Measurements from ENCODE around the gene ECPAS. TPM values are rescaled to one million over a fixed set of nuclear protein-coding genes. Genes with fewer than 3 reads are reported as not detected.

ECPAS gene, protein sequence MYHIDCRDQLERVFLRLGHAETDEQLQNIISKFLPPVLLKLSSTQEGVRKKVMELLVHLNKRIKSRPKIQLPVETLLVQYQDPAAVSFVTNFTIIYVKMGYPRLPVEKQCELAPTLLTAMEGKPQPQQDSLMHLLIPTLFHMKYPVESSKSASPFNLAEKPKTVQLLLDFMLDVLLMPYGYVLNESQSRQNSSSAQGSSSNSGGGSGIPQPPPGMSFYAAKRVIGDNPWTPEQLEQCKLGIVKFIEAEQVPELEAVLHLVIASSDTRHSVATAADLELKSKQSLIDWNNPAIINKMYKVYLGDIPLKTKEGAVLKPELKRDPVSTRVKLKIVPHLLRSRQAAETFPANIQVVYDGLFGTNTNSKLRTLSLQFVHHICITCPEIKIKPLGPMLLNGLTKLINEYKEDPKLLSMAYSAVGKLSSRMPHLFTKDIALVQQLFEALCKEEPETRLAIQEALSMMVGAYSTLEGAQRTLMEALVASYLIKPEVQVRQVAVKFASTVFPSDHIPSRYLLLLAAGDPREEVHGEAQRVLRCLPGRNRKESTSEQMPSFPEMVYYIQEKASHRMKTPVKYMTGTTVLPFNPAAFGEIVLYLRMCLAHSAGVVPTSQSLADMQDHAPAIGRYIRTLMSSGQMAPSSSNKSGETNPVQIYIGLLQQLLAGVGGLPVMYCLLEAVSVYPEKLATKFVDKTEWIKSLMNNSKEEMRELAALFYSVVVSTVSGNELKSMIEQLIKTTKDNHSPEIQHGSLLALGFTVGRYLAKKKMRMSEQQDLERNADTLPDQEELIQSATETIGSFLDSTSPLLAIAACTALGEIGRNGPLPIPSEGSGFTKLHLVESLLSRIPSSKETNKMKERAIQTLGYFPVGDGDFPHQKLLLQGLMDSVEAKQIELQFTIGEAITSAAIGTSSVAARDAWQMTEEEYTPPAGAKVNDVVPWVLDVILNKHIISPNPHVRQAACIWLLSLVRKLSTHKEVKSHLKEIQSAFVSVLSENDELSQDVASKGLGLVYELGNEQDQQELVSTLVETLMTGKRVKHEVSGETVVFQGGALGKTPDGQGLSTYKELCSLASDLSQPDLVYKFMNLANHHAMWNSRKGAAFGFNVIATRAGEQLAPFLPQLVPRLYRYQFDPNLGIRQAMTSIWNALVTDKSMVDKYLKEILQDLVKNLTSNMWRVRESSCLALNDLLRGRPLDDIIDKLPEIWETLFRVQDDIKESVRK (N-terminal part only)
- 116 and 117 TPM in 2 replicates for total RNA-seq
- long read RNA-seq, partial matches to known transcripts: 69 of 81 reads
- long read RNA-seq, other reads (novel, unspliced or antisense): 12 of 81 reads

DNA sequence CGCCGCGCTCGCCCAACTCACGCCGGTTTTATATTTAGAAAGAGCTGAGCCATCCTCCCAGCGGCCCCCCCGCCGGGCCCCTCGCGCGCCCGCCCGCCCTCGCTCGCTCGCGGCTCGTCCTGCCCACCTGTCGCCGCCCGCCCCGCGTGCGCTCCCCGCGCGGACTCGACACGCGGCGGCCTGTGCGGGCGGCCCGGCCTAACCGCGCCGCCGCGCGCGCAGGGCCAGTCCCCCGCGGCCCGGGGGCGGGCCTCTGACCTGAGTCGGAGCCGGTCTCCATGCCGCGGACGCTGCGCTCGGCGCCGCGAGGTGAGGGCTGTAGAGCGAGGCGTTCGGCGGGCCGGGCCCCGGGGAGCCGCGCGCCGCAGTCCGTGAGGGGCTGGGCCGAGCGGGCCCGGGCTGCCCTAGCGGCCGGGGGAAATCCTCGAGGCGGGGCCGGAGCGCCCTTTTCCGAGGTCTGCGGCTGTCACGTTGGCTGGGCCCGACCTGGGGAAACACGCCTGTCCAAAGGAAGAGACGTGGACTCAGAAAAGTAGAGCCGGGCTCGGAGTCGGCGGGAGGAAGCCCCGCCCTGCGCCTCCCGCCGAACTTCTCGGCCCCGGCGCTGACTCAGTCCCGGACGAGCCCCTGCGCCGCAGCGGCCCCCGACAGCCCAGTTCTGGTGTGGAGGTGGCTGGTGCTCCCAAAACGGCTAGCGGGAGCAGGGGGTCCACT is at the start of gene ECPAS:
Gene ECPAS (minus strand): TSS at position 526 of the 714 bp plus-strand sequence. CDS start 11,465 bp downstream, outside the sequence.
- no peaks in the 10 kb centered on the region for H3K9me3 Mint-ChIP-seq (ENCODE audit: low read depth)
- peak within 1 kb of the TSS; percentile 92 for H3K27ac Mint-ChIP-seq
- no peaks in the 10 kb centered on the region for H3K36me3 Mint-ChIP-seq (ENCODE audit: insufficient read depth)
- DNase-seq (ENCODE audit: low spot score, unreplicated experiment): peak; percentile 62
- peak within 1 kb of the TSS; percentile 76 for H3K4me3 Mint-ChIP-seq (ENCODE audit: low read depth)
- TF ChIP-seq CTCF (IDR thresholded peaks at IDR 0.05; ENCODE audit: unreplicated experiment): peak; percentile 12
- peaks cover 12% of the 10 kb centered on the region for H3K4me1 Mint-ChIP-seq (ENCODE audit: low read depth)
- peaks cover 2% of the 10 kb centered on the region for H3K27me3 Mint-ChIP-seq

- DNase-seq (ENCODE audit: low spot score, unreplicated experiment): no peak
- Mint-ChIP-seq H3K36me3 (ENCODE audit: insufficient read depth) (peaks cover 43% of the 10 kb centered on the region), H3K27me3 (no peaks in the 10 kb centered on the region), H3K4me1 (ENCODE audit: low read depth) (no peaks in the 10 kb centered on the region), H3K9me3 (ENCODE audit: low read depth) (peaks cover 19% of the 10 kb centered on the region), H3K4me3 (ENCODE audit: low read depth) (no peak overlapping the region), H3K27ac (no peak overlapping the region)
- no peak for TF ChIP-seq CTCF (IDR thresholded peaks at IDR 0.05; ENCODE audit: unreplicated experiment)
Measured at GRCh38 chr9:111533099-111533790, 49.1 kb upstream of the ECPAS start.

DNA sequence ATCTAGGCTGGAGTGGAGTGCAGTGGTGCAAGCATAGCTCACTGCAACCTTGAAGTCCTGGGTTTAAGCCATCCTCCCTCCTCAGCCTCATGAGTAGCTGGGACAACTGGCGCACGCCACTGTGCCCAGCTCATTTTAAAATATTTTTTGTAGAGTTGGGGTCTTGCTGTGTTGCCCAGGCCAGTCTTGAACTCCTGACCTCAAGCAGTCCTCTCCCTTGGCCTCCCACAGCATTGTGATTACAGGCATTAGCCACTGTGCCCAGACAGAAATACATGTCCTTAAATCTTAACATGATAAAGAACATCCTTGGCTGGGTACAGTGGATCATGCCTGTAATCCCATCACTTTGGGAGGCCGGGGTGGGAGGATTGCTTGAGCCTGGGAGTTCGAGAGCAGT is 47.5 kb upstream of the ECPAS start:
- TF ChIP-seq CTCF (IDR thresholded peaks at IDR 0.05; ENCODE audit: unreplicated experiment): no peak
- Mint-ChIP-seq H3K4me3 (ENCODE audit: low read depth) (no peak overlapping the region), H3K4me1 (ENCODE audit: low read depth) (no peaks in the 10 kb centered on the region), H3K36me3 (ENCODE audit: insufficient read depth) (peaks cover 31% of the 10 kb centered on the region), H3K9me3 (ENCODE audit: low read depth) (peaks cover 12% of the 10 kb centered on the region), H3K27ac (no peak overlapping the region), H3K27me3 (no peaks in the 10 kb centered on the region)
- DNase-seq (ENCODE audit: low spot score, unreplicated experiment): no peak

GRCh38 chr9:111529787-111530186 is 45.6 kb upstream of the ECPAS start:
- H3K27me3 Mint-ChIP-seq: no peaks in the 10 kb centered on the region
- H3K4me1 Mint-ChIP-seq (ENCODE audit: low read depth): peaks cover 10% of the 10 kb centered on the region
- H3K36me3 Mint-ChIP-seq (ENCODE audit: insufficient read depth): peaks cover 20% of the 10 kb centered on the region
- peaks cover 5% of the 10 kb centered on the region for H3K9me3 Mint-ChIP-seq (ENCODE audit: low read depth)
- no peak for DNase-seq (ENCODE audit: low spot score, unreplicated experiment)
- H3K4me3 Mint-ChIP-seq (ENCODE audit: low read depth): no peak overlapping the region
- H3K27ac Mint-ChIP-seq: no peak overlapping the region
- no peak for TF ChIP-seq CTCF (IDR thresholded peaks at IDR 0.05; ENCODE audit: unreplicated experiment)
